ENCODE results near the gene ZNF773.

DNA sequence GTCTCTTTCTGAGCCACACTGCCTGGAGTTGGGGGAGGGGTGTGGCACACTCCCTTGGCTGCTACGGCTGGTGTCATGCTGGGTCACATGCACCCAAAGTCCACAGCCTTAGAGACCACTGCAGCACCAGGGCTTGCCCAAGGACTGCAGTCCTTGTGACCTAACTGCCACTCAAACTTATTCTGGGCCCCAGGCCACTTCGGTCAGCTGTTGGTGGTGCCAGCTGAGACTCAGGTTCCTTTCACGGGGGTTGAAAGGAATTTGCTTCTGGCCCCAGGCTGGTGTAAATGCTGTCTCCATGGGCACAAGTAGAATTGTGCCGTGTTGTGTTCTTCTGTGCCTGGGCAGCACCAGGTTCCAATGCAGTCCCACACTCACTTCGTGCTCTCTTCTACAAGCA lies 33.2 kb upstream of the ZNF773 start:
- TF ChIP-seq GATA3 (IDR thresholded peaks at IDR 0.05; ENCODE audit: low read depth, low read length), result no peak
- TF ChIP-seq GATA2 (IDR thresholded peaks at IDR 0.05; ENCODE audit: low read depth, low read length), result no peak
